RPMI7951 (cell line): ENCODE data around the gene PPP4R1. TPM values are rescaled to one million over a fixed set of nuclear protein-coding genes. Genes with fewer than 3 reads are reported as not detected.
"Not testable (repeated sequence)": the region's sequence is repeated elsewhere in the genome, so short reads cannot be mapped to it uniquely, and the experiment has no call there.

ENCODE experiments used
- DNase-seq: peaks from one replicate; pipeline ENCODE4 v3.0.0-alpha.2; 2012; ENCODE audit warnings: low read depth
- total RNA-seq: library from RNA; depleted of rRNA; stranded (reverse); fragments of >200 nt; shearing (Covaris generic); gene quantifications from 2 replicates; pipeline ENCODE4 v1.2.3, GENCODE V29; 2014; rRNA removed

PPP4R1 gene
- total RNA-seq, result 54.5 and 61.0 TPM in 2 replicates

- peak; percentile 67 for DNase-seq
These were observed at the start of gene PPP4R1 for GRCh38 chr18:9614401-9615279. Gene PPP4R1, minus strand, starts transcription at chr18:9614559. Its CDS starts 75 bp downstream, at chr18:9614484.

GRCh38 chr18:9663377-9663776 lies 49.0 kb upstream of the PPP4R1 start:
- no peak for DNase-seq

DNA sequence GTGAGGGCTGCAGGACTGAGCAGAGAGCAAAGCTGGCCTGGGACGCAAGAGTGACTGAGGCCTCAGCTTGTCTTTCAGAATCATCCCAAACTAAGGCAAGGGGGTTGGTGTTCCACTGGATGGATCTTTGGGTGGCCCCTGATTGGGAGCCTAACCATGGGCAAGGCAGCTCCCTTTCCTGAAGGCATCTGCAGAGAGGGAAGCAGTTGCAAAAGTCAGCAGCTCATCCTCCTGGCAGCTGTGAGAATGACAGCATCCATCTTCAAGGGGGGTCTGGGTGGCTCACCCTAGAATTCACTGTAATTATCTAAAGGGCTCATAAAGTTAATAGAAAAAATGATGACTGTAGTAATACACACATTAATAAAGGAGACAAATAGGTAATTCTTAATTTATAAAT lies 47.2 kb upstream of the PPP4R1 start:
- DNase-seq, result no peak

DNA sequence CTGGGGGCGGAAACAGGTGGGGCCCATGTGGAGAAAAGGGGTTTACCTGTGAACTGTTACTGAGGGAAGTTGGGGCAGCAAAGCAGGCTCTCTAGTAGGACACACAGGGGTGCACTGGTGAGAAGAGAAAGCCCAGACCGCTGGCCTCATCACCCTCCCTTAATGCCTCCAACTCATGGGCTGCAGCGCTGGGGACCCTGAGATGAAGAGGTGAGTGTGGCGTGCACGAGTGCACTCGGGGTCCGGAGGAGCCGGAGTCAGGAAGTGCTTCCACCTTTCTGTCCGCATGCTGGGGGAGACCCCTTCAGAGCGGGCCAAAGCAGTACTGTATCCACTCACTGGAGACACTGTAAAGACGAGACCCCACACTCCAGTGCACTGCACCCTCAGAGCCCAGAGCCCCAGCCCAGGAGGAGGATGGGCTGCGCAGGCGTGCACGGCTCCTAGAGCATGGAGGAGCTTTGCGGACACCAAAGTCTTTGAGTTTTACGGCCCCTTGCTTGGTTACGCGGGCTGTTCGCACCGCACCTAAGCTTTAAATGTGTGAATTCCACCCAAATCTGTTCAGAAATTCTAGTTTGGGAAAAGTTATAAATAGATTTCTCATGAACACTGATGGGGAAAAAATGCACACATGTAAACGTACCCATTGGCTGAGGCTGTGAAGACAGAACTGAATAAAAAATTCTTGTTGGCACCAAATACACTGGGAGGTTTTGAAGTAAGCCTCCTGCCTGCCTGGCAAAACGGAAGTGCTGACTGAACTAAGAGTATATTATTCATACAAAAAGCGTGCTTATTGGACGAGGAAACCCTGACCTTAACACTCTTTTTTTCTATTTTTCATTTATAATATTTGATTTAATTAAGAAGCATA lies 45.4 kb upstream of the PPP4R1 start:
- no peak for DNase-seq

- DNase-seq, result no peak
These were observed 43.8 kb upstream of the PPP4R1 start for GRCh38 chr18:9658087-9658641.

GRCh38 chr18:9655232-9655767 lies 40.9 kb upstream of the PPP4R1 start:
- no peak for DNase-seq

GRCh38 chr18:9653390-9653789 lies 39.0 kb upstream of the PPP4R1 start:
- peak; percentile 95 for DNase-seq

DNA sequence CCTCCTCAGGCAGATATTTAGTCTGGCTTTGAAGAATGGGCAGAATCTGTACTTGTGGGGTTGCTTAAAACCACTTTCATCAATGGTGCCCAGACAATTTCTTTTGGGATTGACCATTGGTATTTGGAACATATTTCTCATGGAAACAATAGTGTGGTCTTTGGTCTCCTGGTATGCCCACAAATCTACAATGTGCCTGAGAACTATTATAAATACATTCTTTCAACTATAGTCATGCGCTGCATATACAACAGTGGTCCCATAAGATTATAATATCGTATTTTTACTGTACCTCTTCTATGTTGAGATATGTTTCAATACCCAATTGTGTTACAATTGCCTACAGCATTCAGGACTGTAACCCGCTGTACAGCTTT lies 34.8 kb upstream of the PPP4R1 start:
- no peak for DNase-seq

- DNase-seq, result no peak
These were observed 34.2 kb upstream of the PPP4R1 start for GRCh38 chr18:9648431-9649163.

DNA sequence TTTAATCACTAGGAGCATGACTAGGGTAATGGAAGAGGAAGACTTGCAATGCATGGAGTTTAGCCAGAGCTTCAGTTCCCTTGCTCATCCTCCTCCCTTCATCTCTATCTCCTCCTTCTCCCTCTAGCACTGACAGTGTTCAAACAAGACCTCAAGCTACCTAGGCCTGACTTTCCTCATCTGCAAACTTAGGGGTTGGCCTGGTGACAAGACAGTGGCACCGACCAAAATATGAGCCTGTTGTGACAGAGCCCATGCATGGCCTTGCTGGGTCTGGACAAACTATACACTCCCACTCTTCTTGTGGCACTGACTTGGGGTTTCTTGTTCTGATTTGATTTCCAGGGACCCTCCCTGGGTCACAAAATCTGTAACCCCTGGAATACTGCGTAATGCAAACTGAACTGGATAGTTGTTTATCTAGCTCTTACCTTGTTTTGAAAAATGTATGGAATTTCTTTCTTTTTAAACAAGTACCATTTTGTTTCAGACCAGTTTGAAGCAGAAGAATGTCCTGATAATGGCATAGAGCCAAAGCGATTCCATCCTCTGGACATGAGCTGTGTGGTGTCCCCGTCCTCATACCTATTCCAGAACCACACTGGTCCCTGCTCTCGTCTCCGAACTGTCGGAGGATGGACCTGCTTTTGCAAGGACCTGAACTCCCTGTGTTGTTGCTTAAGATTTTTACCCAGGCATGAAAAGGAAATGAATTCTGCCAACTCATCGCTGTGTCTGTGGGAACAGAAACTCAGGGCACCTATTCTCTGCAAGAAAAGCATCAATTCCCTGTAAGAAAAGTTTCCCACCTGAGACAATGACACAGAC lies 33.4 kb upstream of the PPP4R1 start:
- no peak for DNase-seq

GRCh38 chr18:9643549-9643948 lies 29.2 kb upstream of the PPP4R1 start:
- peak; percentile 94 for DNase-seq

- DNase-seq, result peak; percentile 82
These were observed 28.6 kb upstream of the PPP4R1 start for GRCh38 chr18:9642799-9643462.

DNA sequence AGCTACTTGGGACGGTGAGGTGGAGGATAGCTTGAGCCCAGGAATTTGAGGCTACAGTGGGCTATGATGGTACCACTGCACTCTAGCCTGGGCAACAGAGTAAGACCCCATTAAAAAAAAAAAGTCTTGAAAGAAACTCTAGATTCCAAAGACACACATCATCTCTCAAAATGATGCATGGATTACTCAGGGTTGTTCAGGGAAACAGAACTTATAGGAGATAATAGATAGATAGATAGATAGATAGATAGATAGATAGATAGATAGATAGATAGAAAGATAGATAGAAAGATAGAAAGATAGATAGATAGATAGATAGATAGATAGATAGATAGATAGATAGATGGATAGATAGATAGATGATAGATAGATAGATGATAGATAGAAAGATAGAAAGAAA lies 26.7 kb upstream of the PPP4R1 start:
- not testable (repeated sequence) for DNase-seq

- DNase-seq, result no peak
These were observed 24.5 kb upstream of the PPP4R1 start for GRCh38 chr18:9638886-9639285.

DNA sequence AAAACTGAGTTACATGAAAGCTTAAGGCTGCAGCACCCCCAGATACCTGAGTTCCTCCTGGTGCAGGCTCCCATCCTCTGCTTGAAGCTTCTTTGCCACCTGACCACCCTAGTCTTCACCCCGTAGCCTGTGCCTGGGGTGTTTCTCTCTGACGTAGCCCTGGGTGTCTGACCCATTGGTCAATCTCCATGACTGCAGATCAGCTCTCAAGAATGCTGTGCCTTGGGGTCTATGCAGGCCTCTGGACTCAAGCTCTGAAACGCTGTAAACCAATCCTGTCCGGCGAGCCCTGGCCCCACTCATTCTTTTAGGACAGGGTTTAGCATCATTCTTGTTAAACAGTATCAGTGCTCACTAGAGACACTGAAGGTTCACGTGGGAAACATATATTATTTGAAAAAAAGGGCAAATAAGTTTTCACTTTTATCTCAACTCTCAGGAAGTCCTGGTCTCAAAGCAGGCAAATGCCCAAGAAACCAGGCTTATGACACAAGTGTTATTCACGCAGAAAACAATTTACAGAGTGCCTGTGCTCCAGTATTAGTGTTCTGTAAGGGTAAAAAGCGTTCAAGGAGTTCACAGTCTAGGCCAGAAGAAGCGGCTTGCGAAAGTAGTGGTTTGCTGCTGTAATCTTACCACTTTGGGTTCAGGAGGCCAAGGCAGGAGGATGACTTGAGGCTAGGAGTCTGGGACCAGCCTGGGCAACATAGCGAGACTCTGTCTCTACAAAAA lies 22.8 kb upstream of the PPP4R1 start:
- DNase-seq, result no peak

DNA sequence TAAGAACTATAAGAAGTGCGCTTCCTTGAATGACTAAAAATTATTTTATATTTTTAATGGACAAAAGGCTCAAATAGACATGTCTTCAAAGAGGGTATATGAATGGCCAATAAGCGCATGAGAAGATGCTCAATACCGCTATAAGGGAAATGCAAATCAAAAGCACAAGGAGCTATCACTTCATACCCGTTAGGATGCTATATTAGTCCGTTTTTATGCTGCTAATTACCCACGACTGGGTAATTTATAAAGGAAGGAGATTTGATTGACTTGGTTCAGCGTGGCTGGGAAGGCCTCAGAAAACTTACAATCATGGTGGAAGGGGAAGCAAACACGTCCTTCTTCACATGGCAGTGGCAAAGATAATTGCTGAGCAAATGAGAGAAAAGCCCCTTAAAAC lies 20.5 kb upstream of the PPP4R1 start:
- no peak for DNase-seq

- DNase-seq, result peak; percentile 78
These were observed 17.6 kb upstream of the PPP4R1 start for GRCh38 chr18:9631814-9632496.

DNA sequence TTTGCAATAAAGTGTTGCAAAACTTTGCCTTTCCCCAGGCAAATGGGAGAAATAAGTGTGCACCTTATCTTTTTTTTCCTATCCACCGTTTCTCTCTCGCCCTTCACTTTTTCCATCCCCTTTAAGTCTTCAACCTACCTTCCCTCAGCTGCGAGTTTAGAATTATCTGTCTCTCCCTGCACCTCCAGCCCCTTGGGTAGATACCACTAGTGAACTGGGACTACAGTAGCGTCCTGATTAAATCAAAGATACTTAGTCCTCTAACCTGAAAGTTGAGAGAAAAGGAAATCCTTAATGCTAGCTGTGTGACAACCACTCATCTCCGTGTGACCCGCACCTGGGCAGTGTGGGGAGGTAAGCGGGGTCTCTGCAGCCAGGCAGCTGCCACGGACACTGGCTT lies 16.1 kb upstream of the PPP4R1 start:
- DNase-seq, result no peak

DNA sequence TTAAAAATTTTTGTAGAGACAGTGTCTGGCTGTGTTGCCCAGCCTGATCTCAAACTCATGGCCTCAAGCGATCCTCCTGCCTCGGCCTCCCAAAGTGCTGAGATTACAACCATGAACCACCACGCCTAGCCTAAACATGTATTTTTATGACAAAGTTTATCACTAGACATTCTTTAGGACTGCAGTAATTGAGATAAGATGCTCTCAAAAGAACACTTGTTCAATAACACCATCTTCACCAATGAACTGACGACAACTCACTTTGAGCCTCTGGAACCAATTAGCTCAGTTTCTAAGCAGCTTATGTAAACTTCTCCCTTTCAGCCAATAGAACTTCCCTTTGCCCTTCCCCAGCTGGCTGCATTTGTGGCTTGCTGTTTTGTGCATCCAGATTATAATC lies 15.3 kb upstream of the PPP4R1 start:
- DNase-seq, result peak; percentile 53
